ENCODE data around the gene C2orf42. TPM values are rescaled to one million over a fixed set of nuclear protein-coding genes. Genes with fewer than 3 reads are reported as not detected.

The C2orf42 gene
- total RNA-seq, 1 experiment from 2014 or later: 15.3 TPM

GRCh38 chr2:70145144-70145490 is 45.7 kb downstream of the C2orf42 start:
- Histone ChIP-seq H3K4me3 (ENCODE audit: low read depth, low read length, poor library complexity, severe bottlenecking) (no peak overlapping the region), H3K9me3 (ENCODE audit: low read depth, low read length, poor library complexity, severe bottlenecking) (no peaks in the 10 kb centered on the region), H3K27me3 (replicated peaks; ENCODE audit: insufficient read depth, low read depth, low read length, poor library complexity) (no peaks in the 10 kb centered on the region), H3K4me1 (ENCODE audit: insufficient read depth, low read length, poor library complexity, severe bottlenecking) (peaks cover 9% of the 10 kb centered on the region), H3K36me3 (ENCODE audit: insufficient read depth, low read length, poor library complexity, severe bottlenecking) (peaks cover 5% of the 10 kb centered on the region), H3K27ac (ENCODE audit: low read depth, low read length, poor library complexity, severe bottlenecking) (no peak overlapping the region)
- TF ChIP-seq EZH2 (IDR thresholded peaks at IDR 0.05; ENCODE audit: borderline replicate concordance, low read depth, low read length, poor library complexity, severe bottlenecking) (no peak), CTCF (conservative IDR thresholded peaks at IDR 0.05; ENCODE audit: low read depth, low read length) (no peak)
- DNase-seq (ENCODE audit: low spot score): no peak
- intact Hi-C loops (cut with micrococcal nuclease; ENCODE audit: unreplicated experiment): no loop called here
- no TSS peak for BruUV-seq (replicated peaks)
- POLR2A ChIA-PET (ENCODE audit: low non-redundant PET): no interaction called here
- CTCF ChIA-PET: no interaction called here

- TF ChIP-seq EZH2 (IDR thresholded peaks at IDR 0.05; ENCODE audit: borderline replicate concordance, low read depth, low read length, poor library complexity, severe bottlenecking) (no peak), CTCF (conservative IDR thresholded peaks at IDR 0.05; ENCODE audit: low read depth, low read length) (no peak)
- DNase-seq (ENCODE audit: low spot score): no peak
- H3K27me3 ChIP-seq (replicated peaks; ENCODE audit: insufficient read depth, low read depth, low read length, poor library complexity): no peaks in the 10 kb centered on the region
- ChIA-PET CTCF (no interaction called here), POLR2A (ENCODE audit: low non-redundant PET) (no interaction called here)
- no TSS peak for BruUV-seq (replicated peaks)
- H3K9me3 ChIP-seq (ENCODE audit: low read depth, low read length, poor library complexity, severe bottlenecking): no peaks in the 10 kb centered on the region
- no peak overlapping the region for H3K4me3 ChIP-seq (ENCODE audit: low read depth, low read length, poor library complexity, severe bottlenecking)
- intact Hi-C loops (cut with micrococcal nuclease; ENCODE audit: unreplicated experiment): no loop called here
- peaks cover under 1% of the 10 kb centered on the region for H3K36me3 ChIP-seq (ENCODE audit: insufficient read depth, low read length, poor library complexity, severe bottlenecking)
- H3K4me1 ChIP-seq (ENCODE audit: insufficient read depth, low read length, poor library complexity, severe bottlenecking): peaks cover 9% of the 10 kb centered on the region
- no peak overlapping the region for H3K27ac ChIP-seq (ENCODE audit: low read depth, low read length, poor library complexity, severe bottlenecking)
These were observed 46.2 kb downstream of the C2orf42 start for GRCh38 chr2:70144443-70145143.

- peak; percentile 30 for DNase-seq (ENCODE audit: low spot score)
These were observed 47.3 kb downstream of the C2orf42 start for GRCh38 chr2:70143314-70144150.

More at GRCh38 chr2:70143314-70144150, 47.3 kb downstream of the C2orf42 start:
- intact Hi-C loops (cut with micrococcal nuclease; ENCODE audit: unreplicated experiment): loop anchor here (2.0 kb wide), 1 partner anchor 57 kb away; the partner anchor contains the start of gene PCBP1
- H3K4me1 ChIP-seq (ENCODE audit: insufficient read depth, low read length, poor library complexity, severe bottlenecking): peaks cover 9% of the 10 kb centered on the region
- H3K4me3 ChIP-seq (ENCODE audit: low read depth, low read length, poor library complexity, severe bottlenecking): peak overlapping the region; percentile 62
- H3K9me3 ChIP-seq (ENCODE audit: low read depth, low read length, poor library complexity, severe bottlenecking): no peaks in the 10 kb centered on the region
- ChIA-PET CTCF (interaction anchor here (0.5 to 1.1 kb wide), 2 partner anchors 19 to 229 kb away, joined by 4 to 6 read pairs; partner anchors contain the start of gene MXD1), POLR2A (ENCODE audit: low non-redundant PET) (interaction anchor here (0.5 to 0.6 kb wide), 2 partner anchors 35 to 46 kb away, joined by 3 to 5 read pairs; no protein-coding TSS in a partner anchor)
- no peaks in the 10 kb centered on the region for H3K36me3 ChIP-seq (ENCODE audit: insufficient read depth, low read length, poor library complexity, severe bottlenecking)
- no peaks in the 10 kb centered on the region for H3K27me3 ChIP-seq (replicated peaks; ENCODE audit: insufficient read depth, low read depth, low read length, poor library complexity)
- no TSS peak for BruUV-seq (replicated peaks)
- peak overlapping the region; percentile 97 for H3K27ac ChIP-seq (ENCODE audit: low read depth, low read length, poor library complexity, severe bottlenecking)
- TF ChIP-seq EZH2 (IDR thresholded peaks at IDR 0.05; ENCODE audit: borderline replicate concordance, low read depth, low read length, poor library complexity, severe bottlenecking): no peak
- no peak for TF ChIP-seq CTCF (conservative IDR thresholded peaks at IDR 0.05; ENCODE audit: low read depth, low read length)

Measured in A673 (cell line).